K562 (cell line): Measurements from ENCODE around the gene CKM. TPM values are rescaled to one million over a fixed set of nuclear protein-coding genes. Genes with fewer than 3 reads are reported as not detected.

Source experiments
- CBX3 ChIP-seq, 2 experiments: IDR thresholded peaks; 1 replicate in 1 of 2; 2 replicates in 1 of 2; pipeline ENCODE4 v1.6.1; 2012; ENCODE audit warnings: inconsistent platforms in 2 of 2, low read length in 2 of 2, borderline replicate concordance in 1 of 2, control low read depth in 1 of 2
- CCNT2 ChIP-seq: IDR thresholded peaks from 2 replicates; pipeline ENCODE4 v1.6.1; 2011; ENCODE audit warnings: borderline replicate concordance, low read depth, mild to moderate bottlenecking, moderate library complexity, mixed read lengths, low read length; ENCODE audit not compliant: insufficient read length; ENCODE audit errors: extremely low read depth
- CHCHD3 ChIP-seq: fragments of 250-450 bp; sonication (Bioruptor Pico); IDR thresholded peaks from 2 replicates; pipeline ENCODE4 v2.1.2; 2022; ENCODE audit warnings: mild to moderate bottlenecking
- CHD2 ChIP-seq: IDR thresholded peaks from 2 replicates; pipeline ENCODE4 v1.6.1; 2011; ENCODE audit warnings: low read depth, low read length
- NRF1 ChIP-seq, 2 experiments: fragments of 450-650 bp; IDR thresholded peaks in 1 of 2; conservative IDR thresholded peaks in 1 of 2; 2 replicates each; pipeline ENCODE4 v1.6.1; 2014; ENCODE audit warnings: mild to moderate bottlenecking in 2 of 2
- PTBP1 ChIP-seq: fragments of 200-400 bp; formaldehyde crosslinking; IDR thresholded peaks from 2 replicates; pipeline ENCODE4 v1.6.1; 2017; ENCODE audit warnings: low read depth, low read length
- SRF ChIP-seq, 2 experiments: fragments of 250-450, 450-650 bp in 1 of 2; sonication (Bioruptor Pico) in 1 of 2; sonication (generic) in 1 of 2; formaldehyde crosslinking; IDR thresholded peaks; 2 replicates each; pipeline versions ENCODE4 v1.5.0 to v1.5.1; 2020 to 2022; ENCODE audit warnings: mild to moderate bottlenecking in 1 of 2, missing genetic modification reagents in 1 of 2
- TAL1 ChIP-seq: fragments of 450-650 bp; IDR thresholded peaks from 2 replicates; pipeline ENCODE4 v1.6.1; 2016; ENCODE audit warnings: mild to moderate bottlenecking
- ZBTB7A ChIP-seq: IDR thresholded peaks from 2 replicates; pipeline ENCODE4 v1.6.1; 2011; ENCODE audit warnings: low read depth, mild to moderate bottlenecking, low read length, moderate library complexity, borderline replicate concordance; ENCODE audit not compliant: control insufficient read depth
- ZEB2 ChIP-seq: fragments of 450-650 bp; IDR thresholded peaks from 2 replicates; pipeline ENCODE4 v1.6.1; 2016
- ZNF717 ChIP-seq: fragments of 250-450 bp; sonication (Bioruptor Pico); IDR thresholded peaks from 2 replicates; pipeline ENCODE4 v1.5.0; 2021
- polyA plus RNA-seq, 8 experiments: library from polyadenylated mRNA; depleted of rRNA in 4 of 8; stranded (reverse) in 5 of 8; unstranded in 3 of 8; fragments of >200 nt; fragmentation: Nextera tagmentation in 2 of 8; fragmentation: Illumina TruSeq in 1 of 8; extraction: Ambion mirVana in 2 of 8; extraction: Trizol in 1 of 8; gene quantifications; 2 replicates each; pipeline versions ENCODE4 v1.2.1 to v1.2.3, GENCODE V29; 2011 to 2014; ENCODE audit warnings: inconsistent platforms in 1 of 8, missing spikeins in 1 of 8
- total RNA-seq, 7 experiments: library from RNA; depleted of rRNA in 6 of 7; stranded (reverse); fragments of >200 nt in 6 of 7; fragmentation: Illumina TruSeq in 2 of 7; extraction: Trizol in 2 of 7; gene quantifications; 2 replicates each; pipeline versions ENCODE4 v1.2.1 to v1.2.3, GENCODE V29; 2011 to 2021; ENCODE audit warnings: low replicate concordance in 1 of 7
- TF ChIP-seq, protein P1 (sequence below): sonication (generic); formaldehyde crosslinking; IDR thresholded peaks from 2 replicates; pipeline ENCODE4 v1.4.0; 2020; ENCODE audit warnings: mild to moderate bottlenecking, missing genetic modification reagents
- TF ChIP-seq, protein P2 (sequence below): sonication (generic); formaldehyde crosslinking; IDR thresholded peaks from 2 replicates; pipeline ENCODE4 v1.9.0; 2022; ENCODE audit warnings: mild to moderate bottlenecking, missing genetic modification reagents
- TF ChIP-seq, protein P3 (sequence below): conservative IDR thresholded peaks from 2 replicates; pipeline ENCODE4 v1.6.1; 2011; ENCODE audit warnings: low read depth, mild to moderate bottlenecking, low read length; ENCODE audit not compliant: control insufficient read depth
- TF ChIP-seq, protein P4 (sequence below), 2 experiments: fragments of 450-650 bp in 1 of 2; sonication (generic) in 1 of 2; formaldehyde crosslinking in 1 of 2; IDR thresholded peaks in 1 of 2; conservative IDR thresholded peaks in 1 of 2; 2 replicates each; pipeline versions ENCODE4 v1.6.1 to v1.8.1; 2016 to 2023; ENCODE audit warnings: mild to moderate bottlenecking in 2 of 2, moderate library complexity in 2 of 2, inconsistent platforms in 1 of 2, missing genetic modification reagents in 1 of 2
- TF ChIP-seq, protein P5 (sequence below): sonication (generic); formaldehyde crosslinking; IDR thresholded peaks from 2 replicates; pipeline ENCODE4 v1.8.0; 2023; ENCODE audit warnings: missing genetic modification reagents, mild to moderate bottlenecking, borderline replicate concordance

Gene CKM
- total and polyA plus RNA-seq, 9 of the 15 experiments (the other 6 are each of a cell fraction or from before 2014, with no cell fraction given), result 0.06 to 0.17 (median 0.09) TPM; not detected in 4

DNA sequence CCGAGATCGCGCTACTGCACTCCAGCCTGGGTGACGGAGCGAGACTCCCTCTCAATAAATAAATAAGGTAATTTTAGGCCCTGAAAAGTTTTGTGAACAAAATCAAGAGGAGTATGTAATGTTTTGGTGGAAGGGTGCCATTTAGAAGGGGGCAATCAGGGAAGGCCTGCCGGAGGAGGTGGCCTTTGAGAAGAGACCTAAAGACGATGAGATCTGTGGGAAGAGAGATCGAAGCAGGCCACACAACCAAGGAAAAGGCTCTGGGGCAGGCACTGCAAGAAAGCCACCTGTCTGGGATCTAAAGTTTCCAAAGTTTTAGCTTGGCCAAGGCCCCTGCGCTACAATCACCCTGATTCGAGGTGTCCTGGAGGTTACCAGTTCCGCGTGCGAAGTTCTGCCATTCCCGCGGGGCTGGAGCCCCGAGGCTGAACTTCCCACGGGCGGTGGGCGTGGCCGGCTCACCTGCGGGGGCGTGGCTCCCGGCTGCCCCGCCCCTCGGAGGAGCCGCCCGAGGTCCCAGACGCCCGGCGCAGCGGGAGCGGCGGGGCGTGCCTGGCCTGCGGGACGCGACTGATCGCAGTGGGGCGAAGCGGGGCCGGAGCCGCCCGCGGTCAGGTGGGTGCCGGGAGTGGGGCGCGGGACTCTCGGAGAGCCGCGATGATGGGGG lies 17.7 kb upstream of the CKM start, which contains the start of gene KLC3 (continued):
- TF ChIP-seq, protein P1, sequence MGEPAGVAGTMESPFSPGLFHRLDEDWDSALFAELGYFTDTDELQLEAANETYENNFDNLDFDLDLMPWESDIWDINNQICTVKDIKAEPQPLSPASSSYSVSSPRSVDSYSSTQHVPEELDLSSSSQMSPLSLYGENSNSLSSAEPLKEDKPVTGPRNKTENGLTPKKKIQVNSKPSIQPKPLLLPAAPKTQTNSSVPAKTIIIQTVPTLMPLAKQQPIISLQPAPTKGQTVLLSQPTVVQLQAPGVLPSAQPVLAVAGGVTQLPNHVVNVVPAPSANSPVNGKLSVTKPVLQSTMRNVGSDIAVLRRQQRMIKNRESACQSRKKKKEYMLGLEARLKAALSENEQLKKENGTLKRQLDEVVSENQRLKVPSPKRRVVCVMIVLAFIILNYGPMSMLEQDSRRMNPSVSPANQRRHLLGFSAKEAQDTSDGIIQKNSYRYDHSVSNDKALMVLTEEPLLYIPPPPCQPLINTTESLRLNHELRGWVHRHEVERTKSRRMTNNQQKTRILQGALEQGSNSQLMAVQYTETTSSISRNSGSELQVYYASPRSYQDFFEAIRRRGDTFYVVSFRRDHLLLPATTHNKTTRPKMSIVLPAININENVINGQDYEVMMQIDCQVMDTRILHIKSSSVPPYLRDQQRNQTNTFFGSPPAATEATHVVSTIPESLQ (CRISPR knock-in tag), result peak; percentile 71; the same call in 1 of the 2 replicates
- TF ChIP-seq ZNF717 (CRISPR knock-in tag), result no peak
- TF ChIP-seq SRF (CRISPR knock-in tag; IDR thresholded peaks at IDR 0.05), result no peak
- peak in 1 of 2 experiments; percentile 63; a peak in 2 of 4 replicates for TF ChIP-seq NRF1 (conservative IDR thresholded peaks at IDR 0.05 in 1 of 2, IDR thresholded peaks at IDR 0.05 in 1 of 2)
- 0 out of 2 replicates have a peak, but pooled peaks have one; percentile 45 for TF ChIP-seq PTBP1
- no peak for TF ChIP-seq CHCHD3 (CRISPR knock-in tag)
- TF ChIP-seq, protein P2, sequence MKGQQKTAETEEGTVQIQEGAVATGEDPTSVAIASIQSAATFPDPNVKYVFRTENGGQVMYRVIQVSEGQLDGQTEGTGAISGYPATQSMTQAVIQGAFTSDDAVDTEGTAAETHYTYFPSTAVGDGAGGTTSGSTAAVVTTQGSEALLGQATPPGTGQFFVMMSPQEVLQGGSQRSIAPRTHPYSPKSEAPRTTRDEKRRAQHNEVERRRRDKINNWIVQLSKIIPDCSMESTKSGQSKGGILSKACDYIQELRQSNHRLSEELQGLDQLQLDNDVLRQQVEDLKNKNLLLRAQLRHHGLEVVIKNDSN (CRISPR knock-in tag), result no peak
- TF ChIP-seq, protein P3, sequence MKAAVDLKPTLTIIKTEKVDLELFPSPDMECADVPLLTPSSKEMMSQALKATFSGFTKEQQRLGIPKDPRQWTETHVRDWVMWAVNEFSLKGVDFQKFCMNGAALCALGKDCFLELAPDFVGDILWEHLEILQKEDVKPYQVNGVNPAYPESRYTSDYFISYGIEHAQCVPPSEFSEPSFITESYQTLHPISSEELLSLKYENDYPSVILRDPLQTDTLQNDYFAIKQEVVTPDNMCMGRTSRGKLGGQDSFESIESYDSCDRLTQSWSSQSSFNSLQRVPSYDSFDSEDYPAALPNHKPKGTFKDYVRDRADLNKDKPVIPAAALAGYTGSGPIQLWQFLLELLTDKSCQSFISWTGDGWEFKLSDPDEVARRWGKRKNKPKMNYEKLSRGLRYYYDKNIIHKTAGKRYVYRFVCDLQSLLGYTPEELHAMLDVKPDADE, result 0 out of 2 replicates have a peak, but pooled peaks have one; percentile 41
- 0 out of 2 replicates have a peak, but pooled peaks have one; percentile 37 for TF ChIP-seq ZEB2
- TF ChIP-seq, protein P4, sequence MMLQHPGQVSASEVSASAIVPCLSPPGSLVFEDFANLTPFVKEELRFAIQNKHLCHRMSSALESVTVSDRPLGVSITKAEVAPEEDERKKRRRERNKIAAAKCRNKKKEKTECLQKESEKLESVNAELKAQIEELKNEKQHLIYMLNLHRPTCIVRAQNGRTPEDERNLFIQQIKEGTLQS (IDR thresholded peaks at IDR 0.05), result no peak
- TF ChIP-seq, protein P4 (CRISPR knock-in tag; conservative IDR thresholded peaks at IDR 0.05), result no peak
- no peak for TF ChIP-seq CBX3 (IDR thresholded peaks at IDR 0.05; ENCODE audit: borderline replicate concordance in 1 of 2, low read length in 2 of 2)
- TF ChIP-seq CCNT2, result peak; percentile 66
- TF ChIP-seq CHD2, result peak; percentile 66
- no peak for TF ChIP-seq TAL1
- TF ChIP-seq, protein P5, sequence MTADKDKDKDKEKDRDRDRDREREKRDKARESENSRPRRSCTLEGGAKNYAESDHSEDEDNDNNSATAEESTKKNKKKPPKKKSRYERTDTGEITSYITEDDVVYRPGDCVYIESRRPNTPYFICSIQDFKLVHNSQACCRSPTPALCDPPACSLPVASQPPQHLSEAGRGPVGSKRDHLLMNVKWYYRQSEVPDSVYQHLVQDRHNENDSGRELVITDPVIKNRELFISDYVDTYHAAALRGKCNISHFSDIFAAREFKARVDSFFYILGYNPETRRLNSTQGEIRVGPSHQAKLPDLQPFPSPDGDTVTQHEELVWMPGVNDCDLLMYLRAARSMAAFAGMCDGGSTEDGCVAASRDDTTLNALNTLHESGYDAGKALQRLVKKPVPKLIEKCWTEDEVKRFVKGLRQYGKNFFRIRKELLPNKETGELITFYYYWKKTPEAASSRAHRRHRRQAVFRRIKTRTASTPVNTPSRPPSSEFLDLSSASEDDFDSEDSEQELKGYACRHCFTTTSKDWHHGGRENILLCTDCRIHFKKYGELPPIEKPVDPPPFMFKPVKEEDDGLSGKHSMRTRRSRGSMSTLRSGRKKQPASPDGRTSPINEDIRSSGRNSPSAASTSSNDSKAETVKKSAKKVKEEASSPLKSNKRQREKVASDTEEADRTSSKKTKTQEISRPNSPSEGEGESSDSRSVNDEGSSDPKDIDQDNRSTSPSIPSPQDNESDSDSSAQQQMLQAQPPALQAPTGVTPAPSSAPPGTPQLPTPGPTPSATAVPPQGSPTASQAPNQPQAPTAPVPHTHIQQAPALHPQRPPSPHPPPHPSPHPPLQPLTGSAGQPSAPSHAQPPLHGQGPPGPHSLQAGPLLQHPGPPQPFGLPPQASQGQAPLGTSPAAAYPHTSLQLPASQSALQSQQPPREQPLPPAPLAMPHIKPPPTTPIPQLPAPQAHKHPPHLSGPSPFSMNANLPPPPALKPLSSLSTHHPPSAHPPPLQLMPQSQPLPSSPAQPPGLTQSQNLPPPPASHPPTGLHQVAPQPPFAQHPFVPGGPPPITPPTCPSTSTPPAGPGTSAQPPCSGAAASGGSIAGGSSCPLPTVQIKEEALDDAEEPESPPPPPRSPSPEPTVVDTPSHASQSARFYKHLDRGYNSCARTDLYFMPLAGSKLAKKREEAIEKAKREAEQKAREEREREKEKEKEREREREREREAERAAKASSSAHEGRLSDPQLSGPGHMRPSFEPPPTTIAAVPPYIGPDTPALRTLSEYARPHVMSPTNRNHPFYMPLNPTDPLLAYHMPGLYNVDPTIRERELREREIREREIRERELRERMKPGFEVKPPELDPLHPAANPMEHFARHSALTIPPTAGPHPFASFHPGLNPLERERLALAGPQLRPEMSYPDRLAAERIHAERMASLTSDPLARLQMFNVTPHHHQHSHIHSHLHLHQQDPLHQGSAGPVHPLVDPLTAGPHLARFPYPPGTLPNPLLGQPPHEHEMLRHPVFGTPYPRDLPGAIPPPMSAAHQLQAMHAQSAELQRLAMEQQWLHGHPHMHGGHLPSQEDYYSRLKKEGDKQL (CRISPR knock-in tag), result no peak
- TF ChIP-seq ZBTB7A, result peak; percentile 52; the same call in 1 of the 2 replicates
